ENCODE measurements around the gene MYO16. TPM values are rescaled to one million over a fixed set of nuclear protein-coding genes. Genes with fewer than 3 reads are reported as not detected.

Gene MYO16
- total and polyA plus RNA-seq, 2 of the 4 experiments (the other 2 are of a cell fraction) = under 0.01 to 0.03 TPM

DNA sequence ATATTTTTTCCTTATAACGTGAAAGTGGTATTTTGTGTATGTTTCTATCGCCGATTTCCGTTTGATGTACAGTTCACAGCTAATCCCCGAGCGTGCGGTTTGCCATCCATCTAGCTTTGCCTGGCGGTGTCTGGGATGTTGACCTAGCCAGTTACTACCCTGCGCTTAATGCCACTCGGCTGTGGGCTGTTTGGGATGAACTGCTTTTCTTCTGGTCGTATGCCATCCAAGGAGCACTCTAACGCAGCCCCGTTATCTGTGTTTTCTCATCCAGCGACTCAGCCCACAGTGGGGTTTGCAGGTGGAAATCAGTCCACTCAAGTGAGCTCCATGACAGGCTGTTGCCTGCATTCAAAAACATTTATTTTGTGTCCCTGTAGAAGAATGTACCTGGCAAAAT lies 512.3 kb downstream of the MYO16 start (continued):
- TF ChIP-seq MAZ (IDR thresholded peaks at IDR 0.05; ENCODE audit: borderline replicate concordance, low read depth, low read length) (no peak), MXI1 (IDR thresholded peaks at IDR 0.05; ENCODE audit: borderline replicate concordance, low read depth, low read length) (no peak), RAD21 (IDR thresholded peaks at IDR 0.05; ENCODE audit: low read length) (no peak), NFE2L2 (IDR thresholded peaks at IDR 0.05; ENCODE audit: low read depth, low read length) (no peak), FOS (IDR thresholded peaks at IDR 0.05; ENCODE audit: low read depth, low read length) (no peak), RFX5 (IDR thresholded peaks at IDR 0.05; ENCODE audit: low read depth, low read length) (no peak), CEBPB (IDR thresholded peaks at IDR 0.05; ENCODE audit: low read depth, low read length) (no peak)
